Osteoblast (primary cell): ENCODE results near the gene EEF2K. TPM values are rescaled to one million over a fixed set of nuclear protein-coding genes. Genes with fewer than 3 reads are reported as not detected.

Source experiments
- DNase-seq: peaks from one replicate; pipeline ENCODE4 v3.0.0; 2011; ENCODE audit warnings: low spot score, mixed read lengths; ENCODE audit not compliant: insufficient read length; ENCODE audit errors: missing footprints
- H2AFZ ChIP-seq: 2 replicates; pipeline ENCODE4 v1.6.0; 2011; ENCODE audit warnings: mild to moderate bottlenecking, low read length
- H3K27ac ChIP-seq: 2 replicates; pipeline ENCODE4 v1.5.1; 2011; ENCODE audit warnings: mild to moderate bottlenecking, low read depth, low read length, moderate library complexity
- H3K27me3 ChIP-seq: 2 replicates; pipeline ENCODE4 v1.6.0; 2012; ENCODE audit warnings: mild to moderate bottlenecking, control low read depth, inconsistent platforms, low read length, moderate library complexity; ENCODE audit not compliant: insufficient read depth
- H3K36me3 ChIP-seq: 2 replicates; pipeline ENCODE4 v1.5.1; 2011; ENCODE audit warnings: mild to moderate bottlenecking, low read length, control low read depth, moderate library complexity; ENCODE audit not compliant: insufficient read depth
- H3K4me1 ChIP-seq: 2 replicates; pipeline ENCODE4 v1.5.1; 2011; ENCODE audit warnings: mild to moderate bottlenecking, low read length, control low read depth, moderate library complexity; ENCODE audit not compliant: insufficient read depth
- H3K4me2 ChIP-seq: 2 replicates; pipeline ENCODE4 v1.6.0; 2011; ENCODE audit warnings: mild to moderate bottlenecking, low read length; ENCODE audit not compliant: insufficient read depth
- H3K4me3 ChIP-seq: fragments of 200-600 bp; sonication (generic); 3 replicates; pipeline ENCODE4 v1.5.1; 2012; ENCODE audit warnings: mild to moderate bottlenecking, low read length, inconsistent platforms; ENCODE audit not compliant: insufficient read depth
- H3K79me2 ChIP-seq: 2 replicates; pipeline ENCODE4 v1.6.0; 2012; ENCODE audit warnings: mild to moderate bottlenecking, low read length, control low read depth, inconsistent platforms; ENCODE audit not compliant: insufficient read depth
- H3K9me3 ChIP-seq: 2 replicates; pipeline ENCODE4 v1.5.1; 2011; ENCODE audit warnings: low read depth, low read length, control low read depth
- H4K20me1 ChIP-seq: 2 replicates; pipeline ENCODE4 v1.6.0; 2012; ENCODE audit warnings: mild to moderate bottlenecking, low read length, control low read depth; ENCODE audit not compliant: insufficient read depth
- total RNA-seq: library from RNA; depleted of rRNA; stranded (reverse); fragments of >200 nt; gene quantifications from 2 replicates; pipeline ENCODE4 v1.2.3, GENCODE V29; 2012
- TF ChIP-seq, protein P1 (sequence below): IDR thresholded peaks from 2 replicates; pipeline ENCODE4 v1.5.1; 2011; ENCODE audit warnings: mild to moderate bottlenecking, low read depth, low read length, moderate library complexity; ENCODE audit errors: extremely low read depth

The EEF2K gene
- total RNA-seq, 1 donor: 41.6 TPM

DNA sequence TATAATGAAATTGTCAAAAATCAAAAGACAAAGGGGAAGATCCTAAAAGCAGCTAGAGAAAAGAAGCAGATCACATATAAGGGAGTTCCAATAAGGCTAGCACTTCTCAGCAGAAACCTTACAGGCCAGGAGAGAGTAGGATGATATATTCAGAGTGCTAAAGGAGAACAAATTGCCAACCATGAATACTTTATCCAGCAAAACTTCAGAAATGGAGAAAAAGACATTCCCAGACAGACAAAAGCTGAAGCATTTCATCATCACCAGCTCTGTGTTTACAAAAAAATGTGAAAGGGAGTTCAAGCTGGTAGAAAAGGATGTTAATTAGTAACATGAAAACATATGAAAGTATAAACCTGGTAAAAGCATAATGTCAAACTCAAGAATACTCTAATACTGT, 131.0 kb downstream of the EEF2K start:
- no peak overlapping the region for H3K4me2 ChIP-seq
- TF ChIP-seq, protein P1, sequence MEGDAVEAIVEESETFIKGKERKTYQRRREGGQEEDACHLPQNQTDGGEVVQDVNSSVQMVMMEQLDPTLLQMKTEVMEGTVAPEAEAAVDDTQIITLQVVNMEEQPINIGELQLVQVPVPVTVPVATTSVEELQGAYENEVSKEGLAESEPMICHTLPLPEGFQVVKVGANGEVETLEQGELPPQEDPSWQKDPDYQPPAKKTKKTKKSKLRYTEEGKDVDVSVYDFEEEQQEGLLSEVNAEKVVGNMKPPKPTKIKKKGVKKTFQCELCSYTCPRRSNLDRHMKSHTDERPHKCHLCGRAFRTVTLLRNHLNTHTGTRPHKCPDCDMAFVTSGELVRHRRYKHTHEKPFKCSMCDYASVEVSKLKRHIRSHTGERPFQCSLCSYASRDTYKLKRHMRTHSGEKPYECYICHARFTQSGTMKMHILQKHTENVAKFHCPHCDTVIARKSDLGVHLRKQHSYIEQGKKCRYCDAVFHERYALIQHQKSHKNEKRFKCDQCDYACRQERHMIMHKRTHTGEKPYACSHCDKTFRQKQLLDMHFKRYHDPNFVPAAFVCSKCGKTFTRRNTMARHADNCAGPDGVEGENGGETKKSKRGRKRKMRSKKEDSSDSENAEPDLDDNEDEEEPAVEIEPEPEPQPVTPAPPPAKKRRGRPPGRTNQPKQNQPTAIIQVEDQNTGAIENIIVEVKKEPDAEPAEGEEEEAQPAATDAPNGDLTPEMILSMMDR: no peak
- no peak overlapping the region for H3K27ac ChIP-seq
- DNase-seq: no peak
- H2AFZ ChIP-seq: no peak overlapping the region
- H3K9me3 ChIP-seq: no peaks in the 10 kb centered on the region
- H3K27me3 ChIP-seq: no peaks in the 10 kb centered on the region
- H3K36me3 ChIP-seq: peaks cover 48% of the 10 kb centered on the region
- no peak overlapping the region for H3K4me3 ChIP-seq
- peaks cover 24% of the 10 kb centered on the region for H3K79me2 ChIP-seq
- no peaks in the 10 kb centered on the region for H3K4me1 ChIP-seq
- H4K20me1 ChIP-seq: peaks cover 14% of the 10 kb centered on the region

GRCh38 chr16:22337849-22338635, 132.0 kb downstream of the EEF2K start:
- TF ChIP-seq, protein P1: no peak
- H3K27me3 ChIP-seq: no peaks in the 10 kb centered on the region
- H3K79me2 ChIP-seq: peaks cover 26% of the 10 kb centered on the region
- no peaks in the 10 kb centered on the region for H3K4me1 ChIP-seq
- H3K9me3 ChIP-seq: no peaks in the 10 kb centered on the region
- H2AFZ ChIP-seq: no peak overlapping the region
- peaks cover 49% of the 10 kb centered on the region for H3K36me3 ChIP-seq
- no peak overlapping the region for H3K4me2 ChIP-seq
- H3K27ac ChIP-seq: no peak overlapping the region
- H4K20me1 ChIP-seq: peaks cover 17% of the 10 kb centered on the region
- DNase-seq: no peak
- H3K4me3 ChIP-seq: no peak overlapping the region

Other genes starting within 250 kb of the EEF2K start
- gene PDZD9, start 205.2 kb upstream of the EEF2K start, total RNA-seq: not detected in 2 replicates
- 15.2 and 15.9 TPM in 2 replicates for gene MOSMO, start 198.2 kb upstream of the EEF2K start, total RNA-seq
- gene VWA3A, start 113.7 kb upstream of the EEF2K start, total RNA-seq: under 0.01 and 0.36 TPM in 2 replicates
- not detected in 2 replicates for gene SDR42E2, start 43.8 kb upstream of the EEF2K start, total RNA-seq
- 19.2 and 19.4 TPM in 2 replicates for gene POLR3E, start 91.1 kb downstream of the EEF2K start, total RNA-seq
- gene CDR2, start 168.3 kb downstream of the EEF2K start, total RNA-seq: 49.5 and 52.5 TPM in 2 replicates